ENCODE results near the gene SREBF2. TPM values are rescaled to one million over a fixed set of nuclear protein-coding genes. Genes with fewer than 3 reads are reported as not detected.

The SREBF2 gene
- total RNA-seq, 1 experiment from 2014 or later, result 19.7 TPM

- peaks cover 9% of the 10 kb centered on the region for H3K4me1 ChIP-seq (replicated peaks)
- peaks cover 16% of the 10 kb centered on the region for H3K27me3 ChIP-seq (replicated peaks)
- DNase-seq (ENCODE audit: low read depth in 1 of 2, low spot score in 2 of 2), result no peak
- H3K36me3 ChIP-seq, result peaks cover 13% of the 10 kb centered on the region
- no peak overlapping the region for H3K27ac ChIP-seq
- H3K4me3 ChIP-seq, result no peak overlapping the region
- H3K9me3 ChIP-seq (replicated peaks), result no peaks in the 10 kb centered on the region
These were observed 94.9 kb downstream of the SREBF2 start for GRCh38 chr22:41927813-41928212.

- H3K4me1 ChIP-seq (replicated peaks), result peaks cover 9% of the 10 kb centered on the region
- no peak for DNase-seq (ENCODE audit: low read depth in 1 of 2, low spot score in 2 of 2)
These were observed 95.9 kb downstream of the SREBF2 start for GRCh38 chr22:41928593-41929417.

DNA sequence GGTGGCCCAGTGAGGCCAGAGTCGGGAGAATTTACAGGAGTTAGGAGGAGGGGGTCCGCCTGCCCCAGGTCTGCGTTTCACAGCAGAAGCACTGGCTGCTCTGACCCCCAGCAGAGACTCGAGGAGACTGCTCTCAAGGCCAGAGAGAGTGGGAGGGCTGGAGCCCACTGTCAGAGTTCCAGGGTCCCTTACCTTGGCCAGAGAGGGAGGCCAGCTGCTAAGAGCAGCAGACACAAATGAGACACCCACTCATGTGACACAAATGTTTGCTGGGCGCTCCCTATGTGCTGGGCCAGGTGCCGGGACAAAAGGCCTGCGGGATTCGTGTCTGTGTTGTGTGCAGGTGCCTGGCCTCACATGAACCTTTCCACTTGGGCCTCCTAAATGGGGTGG lies 96.5 kb downstream of the SREBF2 start:
- peaks cover 23% of the 10 kb centered on the region for H3K36me3 ChIP-seq
- no peak for DNase-seq (ENCODE audit: low read depth in 1 of 2, low spot score in 2 of 2)
- no peak overlapping the region for H3K4me3 ChIP-seq
- H3K9me3 ChIP-seq (replicated peaks), result no peaks in the 10 kb centered on the region
- no peak overlapping the region for H3K27ac ChIP-seq
- peaks cover 9% of the 10 kb centered on the region for H3K4me1 ChIP-seq (replicated peaks)
- peaks cover 16% of the 10 kb centered on the region for H3K27me3 ChIP-seq (replicated peaks)

More at GRCh38 chr22:41928593-41929417, 95.9 kb downstream of the SREBF2 start:
- Histone ChIP-seq H3K27me3 (replicated peaks) (peaks cover 16% of the 10 kb centered on the region), H3K27ac (no peak overlapping the region), H3K4me3 (no peak overlapping the region), H3K36me3 (peaks cover 17% of the 10 kb centered on the region), H3K9me3 (replicated peaks) (no peaks in the 10 kb centered on the region)

DNA sequence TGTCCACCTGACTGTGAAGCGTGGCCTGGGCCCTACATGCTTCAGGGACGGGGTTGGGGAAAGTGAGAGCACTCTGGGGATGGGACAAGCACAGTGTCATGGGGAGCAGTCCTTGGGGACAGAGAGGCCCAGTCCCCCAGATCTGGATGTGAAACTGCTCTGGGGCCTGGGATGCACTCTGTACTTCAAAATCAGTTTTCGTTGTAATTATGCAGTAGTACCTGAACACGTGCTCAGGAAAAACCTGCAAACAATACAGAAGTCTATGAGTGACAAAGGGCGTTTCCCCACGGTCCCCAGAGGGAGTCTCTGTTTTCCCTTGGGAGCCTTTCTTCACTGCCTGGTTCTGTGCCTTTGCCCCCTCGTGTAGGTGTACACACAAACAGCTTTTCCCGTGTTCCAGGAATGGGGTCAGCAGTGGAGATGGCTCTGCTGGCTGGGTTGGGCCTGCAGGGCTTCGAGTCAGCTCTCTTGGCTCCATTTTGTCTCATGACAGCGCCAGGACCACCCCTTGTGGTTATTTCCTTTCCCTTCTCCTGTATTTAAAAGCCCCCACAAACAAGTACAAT lies 98.9 kb downstream of the SREBF2 start:
- Histone ChIP-seq H3K4me3 (no peak overlapping the region), H3K9me3 (replicated peaks) (no peaks in the 10 kb centered on the region), H3K27ac (no peak overlapping the region), H3K27me3 (replicated peaks) (no peaks in the 10 kb centered on the region), H3K4me1 (replicated peaks) (no peaks in the 10 kb centered on the region), H3K36me3 (peaks cover 39% of the 10 kb centered on the region)
- DNase-seq (ENCODE audit: low read depth in 1 of 2, low spot score in 2 of 2), result no peak

- no peak for DNase-seq (ENCODE audit: low read depth in 1 of 2, low spot score in 2 of 2)
- no peaks in the 10 kb centered on the region for H3K4me1 ChIP-seq (replicated peaks)
- H3K27ac ChIP-seq, result no peak overlapping the region
- H3K27me3 ChIP-seq (replicated peaks), result no peaks in the 10 kb centered on the region
- no peaks in the 10 kb centered on the region for H3K9me3 ChIP-seq (replicated peaks)
- peaks cover 45% of the 10 kb centered on the region for H3K36me3 ChIP-seq
- H3K4me3 ChIP-seq, result no peak overlapping the region
These were observed 99.4 kb downstream of the SREBF2 start for GRCh38 chr22:41932353-41932752.

GRCh38 chr22:41933411-41934177 lies 100.7 kb downstream of the SREBF2 start:
- H3K9me3 ChIP-seq (replicated peaks), result no peaks in the 10 kb centered on the region
- no peak overlapping the region for H3K4me3 ChIP-seq
- H3K27ac ChIP-seq, result no peak overlapping the region
- no peak for DNase-seq (ENCODE audit: low read depth in 1 of 2, low spot score in 2 of 2)
- peaks cover 56% of the 10 kb centered on the region for H3K36me3 ChIP-seq
- H3K27me3 ChIP-seq (replicated peaks), result no peaks in the 10 kb centered on the region
- no peaks in the 10 kb centered on the region for H3K4me1 ChIP-seq (replicated peaks)

- Histone ChIP-seq H3K4me1 (replicated peaks) (no peaks in the 10 kb centered on the region), H3K36me3 (peaks cover 65% of the 10 kb centered on the region), H3K27me3 (replicated peaks) (no peaks in the 10 kb centered on the region), H3K9me3 (replicated peaks) (no peaks in the 10 kb centered on the region), H3K27ac (no peak overlapping the region), H3K4me3 (no peak overlapping the region)
- no peak for DNase-seq (ENCODE audit: low read depth in 1 of 2, low spot score in 2 of 2)
These were observed 101.5 kb downstream of the SREBF2 start for GRCh38 chr22:41934284-41935014.

GRCh38 chr22:41935015-41935351 lies 102.1 kb downstream of the SREBF2 start:
- Histone ChIP-seq H3K4me3 (no peak overlapping the region), H3K4me1 (replicated peaks) (no peaks in the 10 kb centered on the region), H3K27me3 (replicated peaks) (no peaks in the 10 kb centered on the region), H3K9me3 (replicated peaks) (no peaks in the 10 kb centered on the region), H3K27ac (no peak overlapping the region), H3K36me3 (peaks cover 68% of the 10 kb centered on the region)
- no peak for DNase-seq (ENCODE audit: low read depth in 1 of 2, low spot score in 2 of 2)

- Histone ChIP-seq H3K27ac (no peak overlapping the region), H3K4me3 (no peak overlapping the region), H3K4me1 (replicated peaks) (no peaks in the 10 kb centered on the region), H3K9me3 (replicated peaks) (no peaks in the 10 kb centered on the region), H3K36me3 (peaks cover 73% of the 10 kb centered on the region), H3K27me3 (replicated peaks) (no peaks in the 10 kb centered on the region)
- DNase-seq (ENCODE audit: low read depth in 1 of 2, low spot score in 2 of 2), result no peak
These were observed 102.6 kb downstream of the SREBF2 start for GRCh38 chr22:41935509-41935908.

DNA sequence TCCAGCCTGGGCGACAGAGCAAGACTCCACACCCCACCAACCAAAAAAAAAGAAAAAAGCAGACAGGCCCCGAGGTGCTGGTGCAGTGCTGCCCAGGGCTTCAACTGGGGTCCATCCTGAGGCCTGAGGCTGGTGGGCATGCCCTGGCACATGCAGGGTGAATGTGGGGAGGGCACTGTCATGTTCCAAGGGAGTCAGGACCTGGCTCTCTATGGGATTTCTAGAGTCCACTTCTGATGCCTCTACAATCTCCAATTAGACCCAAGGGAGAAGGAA lies 103.9 kb downstream of the SREBF2 start:
- H3K36me3 ChIP-seq, result peaks cover 83% of the 10 kb centered on the region
- H3K9me3 ChIP-seq (replicated peaks), result no peaks in the 10 kb centered on the region
- H3K4me3 ChIP-seq, result no peak overlapping the region
- H3K4me1 ChIP-seq (replicated peaks), result no peaks in the 10 kb centered on the region
- no peaks in the 10 kb centered on the region for H3K27me3 ChIP-seq (replicated peaks)
- no peak for DNase-seq (ENCODE audit: low read depth in 1 of 2, low spot score in 2 of 2)
- H3K27ac ChIP-seq, result no peak overlapping the region

DNA sequence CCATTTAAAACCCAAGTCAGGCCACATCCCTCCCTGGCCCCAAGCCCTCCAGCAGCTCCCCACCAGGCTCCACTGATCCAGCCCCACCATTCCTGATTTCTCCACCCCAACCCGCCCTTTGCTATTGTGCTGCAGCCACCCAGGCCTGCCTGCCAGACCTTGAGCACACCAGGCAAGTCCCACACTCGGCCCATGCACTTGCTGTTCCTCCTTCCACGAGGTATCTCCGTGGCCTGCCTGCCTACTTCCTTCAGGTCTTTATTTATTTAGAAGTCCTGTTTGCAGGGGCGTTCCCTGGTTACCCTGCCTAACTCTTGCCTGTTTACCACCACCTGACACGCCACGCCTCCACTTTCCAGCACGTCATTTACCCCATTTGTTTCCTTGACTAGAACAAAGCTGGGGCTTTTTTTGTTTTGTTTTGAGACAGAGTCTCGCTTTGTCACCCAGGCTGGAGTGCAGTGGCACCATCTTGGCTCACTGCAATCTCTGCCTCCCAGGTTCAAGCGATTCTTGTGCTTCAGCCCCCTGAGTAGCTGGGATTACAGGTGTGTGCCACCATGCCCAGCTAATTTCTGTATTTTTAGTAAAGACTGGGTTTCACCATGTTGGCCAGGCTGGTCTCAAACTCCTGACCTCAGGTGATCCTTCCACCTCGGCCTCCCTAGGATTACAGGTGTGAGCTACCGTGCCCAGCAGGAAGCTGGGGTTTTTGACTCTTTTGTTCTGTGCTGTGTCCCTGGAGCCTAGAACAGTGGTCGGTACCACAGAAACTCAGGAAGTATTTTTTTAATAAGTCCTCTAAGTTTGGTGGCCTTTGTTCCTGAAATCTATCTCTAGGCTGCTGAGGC lies 107.3 kb downstream of the SREBF2 start:
- Histone ChIP-seq H3K27me3 (replicated peaks) (no peaks in the 10 kb centered on the region), H3K4me3 (no peak overlapping the region), H3K27ac (no peak overlapping the region), H3K4me1 (replicated peaks) (peaks cover 7% of the 10 kb centered on the region; the same call in 1 of the 2 replicates), H3K9me3 (replicated peaks) (no peaks in the 10 kb centered on the region), H3K36me3 (peaks cover 88% of the 10 kb centered on the region)
- DNase-seq (ENCODE audit: low read depth in 1 of 2, low spot score in 2 of 2), result no peak

GRCh38 chr22:41940832-41941765 lies 108.2 kb downstream of the SREBF2 start:
- H3K4me3 ChIP-seq, result no peak overlapping the region
- H3K36me3 ChIP-seq, result peaks cover 93% of the 10 kb centered on the region
- peak; percentile 61 to 75 for DNase-seq (ENCODE audit: low read depth in 1 of 2, low spot score in 2 of 2)
- no peak overlapping the region for H3K27ac ChIP-seq
- peaks cover 15% of the 10 kb centered on the region for H3K4me1 ChIP-seq (replicated peaks)
- no peaks in the 10 kb centered on the region for H3K27me3 ChIP-seq (replicated peaks)
- no peaks in the 10 kb centered on the region for H3K9me3 ChIP-seq (replicated peaks)

Measured in SJSA1 (cell line).